ENCODE results near the gene PTPN20.

PTPN20 gene

DNA sequence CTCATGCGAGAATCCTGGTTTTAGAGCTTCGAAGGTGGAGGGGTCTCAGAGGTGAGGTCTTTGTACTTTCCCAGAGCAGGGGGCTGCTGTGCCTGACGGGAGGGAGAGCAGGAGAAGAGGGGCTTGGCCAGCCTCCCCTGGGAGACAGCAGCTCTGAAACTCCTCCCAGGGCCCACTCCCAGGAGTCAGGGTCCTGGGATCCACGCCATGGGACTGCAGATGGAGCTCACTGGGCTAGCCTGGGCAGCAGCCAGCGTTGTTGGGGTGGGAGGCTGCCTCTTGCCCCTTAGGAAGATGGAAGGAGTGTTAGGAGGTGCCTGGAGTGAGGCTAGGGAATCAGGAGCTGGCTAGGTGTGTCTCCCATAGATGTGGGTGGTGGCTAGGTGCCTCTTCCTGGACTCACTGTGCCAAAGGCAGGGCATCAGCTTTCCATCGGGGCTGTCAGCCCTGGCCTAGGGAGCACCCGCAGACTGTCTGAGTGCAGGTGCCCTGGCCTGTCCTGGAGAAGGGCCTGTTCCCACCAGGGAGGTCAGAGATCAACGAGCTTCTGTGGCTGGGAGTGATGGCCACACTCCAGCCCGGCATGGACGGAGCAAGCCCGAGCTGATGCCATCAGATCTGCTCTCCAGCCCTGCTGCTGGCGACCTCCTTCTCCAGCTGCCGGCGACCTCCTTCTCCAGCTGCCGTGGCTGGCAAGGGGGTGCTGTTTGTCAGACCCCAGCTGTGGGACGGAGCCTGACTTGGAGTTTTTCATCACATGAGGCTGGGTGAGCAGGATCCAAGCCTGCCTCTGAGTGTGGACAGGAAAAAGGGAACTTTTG, 111.3 kb downstream of the PTPN20 start:
- DNase-seq (ENCODE audit: low read depth) = no peak

DNA sequence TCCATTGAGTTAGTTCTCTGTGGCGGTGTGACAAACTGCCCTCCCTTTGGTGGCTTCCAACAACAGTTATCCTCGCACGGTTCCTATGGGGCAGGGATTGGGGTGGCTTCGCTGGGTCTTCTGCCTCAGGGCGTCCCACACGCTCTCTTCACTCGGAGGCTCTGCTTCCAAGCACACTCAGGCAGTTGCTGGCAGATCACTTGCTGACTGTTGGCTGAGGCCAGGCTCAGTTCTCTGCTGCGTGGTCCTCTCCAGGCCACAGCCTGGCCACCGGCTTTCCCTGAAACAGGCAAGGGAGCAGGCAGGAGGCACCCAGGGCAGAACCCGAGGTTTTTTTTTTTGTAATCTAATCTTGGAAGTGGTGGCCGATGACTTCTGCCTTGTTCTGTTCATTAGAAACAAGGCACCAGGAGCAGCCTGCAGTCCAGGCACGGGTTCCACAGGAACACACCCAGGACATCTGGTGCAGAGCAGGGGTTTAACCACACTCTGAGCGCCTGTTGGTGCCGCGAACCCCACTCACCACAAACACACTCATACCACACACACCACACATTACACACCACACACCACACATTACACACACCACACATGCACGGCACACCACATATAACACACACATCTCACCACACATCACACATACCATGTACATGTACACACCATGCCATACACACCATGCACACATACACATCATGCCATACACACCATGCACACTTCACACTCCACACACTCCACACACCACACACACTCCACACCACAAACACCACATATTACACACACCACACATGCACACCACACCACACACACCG, 112.2 kb downstream of the PTPN20 start:
- DNase-seq (ENCODE audit: low read depth) = no peak

DNA sequence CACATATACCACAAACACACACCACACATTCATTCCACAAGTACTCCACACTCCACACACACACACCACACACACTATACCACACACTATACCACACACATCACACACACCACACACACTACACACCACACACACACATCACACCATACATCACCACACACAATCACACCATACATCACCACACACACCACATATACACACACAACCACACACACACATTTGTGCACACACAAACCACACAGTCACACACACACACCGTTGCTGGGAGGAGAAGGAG, 112.8 kb downstream of the PTPN20 start:
- DNase-seq (ENCODE audit: low read depth) = no peak

DNA sequence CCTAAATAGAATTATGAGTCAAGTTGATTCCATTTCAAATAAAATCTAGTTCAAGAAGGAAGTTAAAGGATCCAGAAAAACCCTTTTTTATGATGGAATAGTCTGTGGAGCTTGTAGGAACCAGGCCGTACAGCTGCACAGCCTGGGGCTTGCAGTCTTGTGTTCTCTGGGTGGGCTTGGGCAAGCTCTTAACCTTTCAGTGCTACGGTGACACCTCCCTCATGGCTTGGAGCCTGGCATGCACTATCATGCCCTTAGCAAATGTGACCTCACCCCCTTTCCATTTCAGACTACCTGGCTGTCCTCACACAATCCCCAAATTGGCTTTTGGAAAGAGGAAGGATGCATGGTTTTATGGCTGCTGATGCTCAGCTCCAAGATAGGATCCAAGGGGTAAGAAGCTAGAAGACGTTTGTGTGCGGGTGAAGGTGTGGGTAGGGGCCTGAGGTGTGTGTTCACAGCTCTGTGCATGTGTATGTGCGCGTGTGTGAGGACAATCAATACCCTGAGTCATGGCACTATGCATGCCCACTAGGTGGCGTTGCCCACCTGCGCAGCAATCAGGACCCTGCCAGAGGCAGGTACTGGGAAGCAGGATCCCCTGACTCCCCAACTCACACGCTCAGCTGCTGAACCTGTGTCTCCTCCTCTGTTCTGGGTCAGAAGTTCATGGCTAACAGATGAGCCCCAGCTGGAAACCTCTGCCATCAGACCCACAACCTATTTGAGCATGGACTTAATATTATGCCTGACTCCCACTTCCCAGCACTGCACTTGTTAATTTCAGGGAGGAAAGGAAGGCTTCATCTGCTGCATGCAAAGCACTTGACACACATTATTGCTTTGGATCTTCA, 113.4 kb downstream of the PTPN20 start:
- DNase-seq (ENCODE audit: low read depth) = peak; percentile 45

- DNase-seq (ENCODE audit: low read depth) = no peak
These were observed 114.0 kb downstream of the PTPN20 start for GRCh38 chr10:47025253-47025539.

DNA sequence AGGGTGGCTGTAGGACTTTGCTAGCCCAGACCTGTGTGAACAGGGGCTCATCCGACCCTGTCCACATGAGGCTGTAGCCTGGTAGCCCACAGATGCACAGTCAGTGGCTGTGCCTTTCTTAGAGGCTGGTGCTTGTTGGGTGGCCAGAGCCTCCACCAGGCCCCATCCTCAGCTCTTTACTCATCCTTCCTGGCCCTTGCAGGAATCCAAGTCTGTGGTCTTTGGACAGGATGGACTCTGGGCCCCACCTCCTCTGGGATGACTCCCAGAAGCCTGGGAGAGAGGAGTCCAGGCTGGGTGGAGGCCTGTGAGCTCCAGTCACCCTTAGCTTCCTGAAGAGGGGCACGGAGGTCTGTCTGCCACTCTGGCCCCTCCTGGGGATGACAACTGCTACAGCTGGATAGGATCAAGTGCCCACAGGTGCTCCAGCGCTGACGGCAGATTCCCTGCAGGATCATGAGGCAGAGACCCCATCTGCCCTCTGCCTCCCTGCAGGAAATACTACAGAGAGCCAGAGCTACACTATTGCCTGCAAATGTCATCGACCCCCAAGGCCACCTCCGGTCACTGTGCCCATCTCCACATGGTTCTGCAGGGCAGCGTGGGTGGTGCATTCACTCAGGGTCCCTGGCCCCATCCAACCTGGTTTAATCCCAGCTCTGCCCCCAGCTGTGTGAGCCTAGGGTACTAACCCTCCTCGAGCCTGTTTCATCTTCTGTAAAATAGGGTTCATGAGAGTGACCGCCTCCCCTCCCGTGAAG, 114.5 kb downstream of the PTPN20 start:
- no peak for DNase-seq (ENCODE audit: low read depth)

- no peak for DNase-seq (ENCODE audit: low read depth)
These were observed 115.3 kb downstream of the PTPN20 start for GRCh38 chr10:47026301-47027107.

GRCh38 chr10:47027108-47027783, 116.0 kb downstream of the PTPN20 start:
- DNase-seq (ENCODE audit: low read depth) = no peak

DNA sequence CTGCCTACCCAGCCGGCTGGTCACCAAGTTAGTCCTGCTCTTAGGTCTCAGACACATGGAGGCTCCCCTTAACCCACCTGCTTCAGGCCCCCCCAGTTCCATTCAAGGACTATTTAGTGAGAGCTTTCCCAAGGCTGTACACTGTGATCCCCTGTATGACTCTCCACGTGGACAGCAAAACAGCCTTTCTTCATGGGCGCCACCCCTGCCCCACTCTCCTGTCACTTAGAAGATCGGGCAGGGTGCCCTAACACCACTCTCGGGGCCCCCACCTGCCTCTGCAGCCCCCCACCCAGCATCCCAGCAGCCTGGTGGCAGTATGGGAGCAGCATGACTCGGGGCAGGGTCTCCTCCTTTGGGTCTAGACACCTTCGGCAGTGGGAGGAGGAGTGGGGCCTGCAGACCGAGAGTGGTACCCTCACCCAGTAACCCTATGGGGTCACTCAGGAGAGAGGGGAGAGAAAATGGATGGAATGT, 116.6 kb downstream of the PTPN20 start:
- no peak for DNase-seq (ENCODE audit: low read depth)

DNA sequence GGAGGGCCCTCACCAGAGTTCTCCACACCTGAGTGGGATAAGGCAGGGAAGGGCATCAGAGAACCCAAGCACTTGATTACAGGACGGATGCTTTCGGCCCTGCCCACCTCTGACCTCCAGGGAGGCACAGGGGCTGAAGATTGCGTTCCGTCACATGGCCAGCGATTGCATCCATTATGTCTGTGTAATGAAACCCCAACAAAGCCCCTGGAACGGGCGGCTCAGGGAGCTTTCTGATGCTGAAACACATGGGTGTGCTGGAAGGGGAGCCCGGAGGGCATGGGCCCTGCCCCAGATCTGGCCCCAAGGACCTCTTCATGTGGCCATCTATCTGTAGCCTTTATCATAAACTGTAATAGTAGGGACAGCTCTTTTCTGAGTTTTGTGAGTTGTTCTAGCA, 117.2 kb downstream of the PTPN20 start:
- DNase-seq (ENCODE audit: low read depth) = no peak

DNA sequence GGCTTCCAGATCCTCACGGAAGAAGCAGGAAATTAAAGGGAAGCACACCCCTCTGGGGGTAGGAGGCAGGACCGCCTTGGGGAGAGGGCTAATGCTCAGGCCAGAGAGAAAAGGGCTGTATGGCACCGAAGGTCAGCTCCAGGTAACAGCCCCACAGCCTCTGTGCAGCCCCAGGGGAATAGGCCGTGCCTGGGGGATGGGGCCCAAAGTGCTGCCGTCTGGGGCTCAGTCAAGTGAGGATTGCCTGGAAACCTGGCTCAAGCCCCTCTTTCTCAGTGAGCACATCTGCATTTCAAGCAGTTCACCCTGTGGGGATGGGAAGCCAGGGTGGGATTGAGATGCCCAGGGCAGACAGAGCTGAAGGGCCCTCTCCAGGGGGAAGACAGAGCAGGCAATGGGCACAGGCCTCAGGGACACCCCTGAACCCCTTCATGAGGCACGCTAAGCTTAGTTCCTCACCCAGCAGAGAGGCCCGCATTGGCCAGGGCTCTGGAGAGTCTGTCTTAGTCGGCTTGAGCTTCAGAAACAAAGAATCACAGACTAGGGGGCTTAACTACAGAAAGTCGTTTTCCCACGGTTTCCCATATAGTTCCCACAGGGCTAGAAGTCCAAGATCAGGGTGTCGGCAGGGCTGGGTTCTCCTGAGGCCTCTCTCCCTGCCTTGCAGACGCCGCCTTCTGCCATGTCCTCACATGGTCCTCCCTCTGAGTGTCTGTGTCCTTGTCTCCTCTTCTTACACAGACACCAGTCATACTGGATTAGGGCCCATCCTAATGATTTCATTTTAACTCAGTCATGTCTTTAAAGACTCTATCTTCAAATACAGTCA, 118.2 kb downstream of the PTPN20 start:
- DNase-seq (ENCODE audit: low read depth) = no peak

GRCh38 chr10:47030191-47030703, 119.0 kb downstream of the PTPN20 start:
- no peak for DNase-seq (ENCODE audit: low read depth)

GRCh38 chr10:47031211-47031900, 120.1 kb downstream of the PTPN20 start:
- no peak for DNase-seq (ENCODE audit: low read depth)

GRCh38 chr10:47031901-47032465, 120.8 kb downstream of the PTPN20 start:
- no peak for DNase-seq (ENCODE audit: low read depth)

GRCh38 chr10:47033081-47033480, 121.9 kb downstream of the PTPN20 start:
- no peak for DNase-seq (ENCODE audit: low read depth)

GRCh38 chr10:47033541-47034270, 122.5 kb downstream of the PTPN20 start:
- DNase-seq (ENCODE audit: low read depth) = no peak

- DNase-seq (ENCODE audit: low read depth) = no peak
These were observed 123.3 kb downstream of the PTPN20 start for GRCh38 chr10:47034441-47035051.
